HEK293T (cell line): Measurements from ENCODE around the gene IL11.

Source experiments
- ARNT ChIP-seq: fragments of 450-650 bp; IDR thresholded peaks from 2 replicates; pipeline ENCODE4 v1.6.1; 2017; ENCODE audit warnings: mild to moderate bottlenecking
- BHLHE40 ChIP-seq: fragments of 450-650 bp; IDR thresholded peaks from 2 replicates; pipeline ENCODE4 v1.6.1; 2016; ENCODE audit warnings: mild to moderate bottlenecking, moderate library complexity, borderline replicate concordance
- FOXA1 ChIP-seq: fragments of 450-650 bp; IDR thresholded peaks from 2 replicates; pipeline ENCODE4 v1.6.1; 2016; ENCODE audit warnings: mild to moderate bottlenecking
- FOXM1 ChIP-seq: fragments of 450-650 bp; IDR thresholded peaks from 2 replicates; pipeline ENCODE4 v1.6.1; 2017; ENCODE audit warnings: mild to moderate bottlenecking, borderline replicate concordance
- L3MBTL2 ChIP-seq: fragments of 450-650 bp; conservative IDR thresholded peaks from 2 replicates; pipeline ENCODE4 v1.6.1; 2016; ENCODE audit warnings: mild to moderate bottlenecking
- NFRKB ChIP-seq: fragments of 450-650 bp; IDR thresholded peaks from 2 replicates; pipeline ENCODE4 v1.6.1; 2016; ENCODE audit warnings: mild to moderate bottlenecking, moderate library complexity
- SP1 ChIP-seq: fragments of 450-650 bp; IDR thresholded peaks from 2 replicates; pipeline ENCODE4 v1.6.1; 2017
- SUZ12 ChIP-seq: fragments of 450-650 bp; IDR thresholded peaks from 2 replicates; pipeline ENCODE4 v1.6.1; 2016; ENCODE audit warnings: mild to moderate bottlenecking
- ZNF384 ChIP-seq: fragments of 450-650 bp; IDR thresholded peaks from 2 replicates; pipeline ENCODE4 v1.6.1; 2016

- TF ChIP-seq BHLHE40 (no peak), SP1 (no peak), ZNF384 (no peak), FOXM1 (no peak), L3MBTL2 (0 out of 2 replicates have a peak, but pooled peaks have one; percentile 35), ARNT (no peak), NFRKB (no peak), SUZ12 (no peak), FOXA1 (no peak)
Measured at GRCh38 chr19:55390461-55390880, 20.2 kb upstream of the IL11 start.
